ENCODE results near the gene HLA-DRA.
A peak's percentile ranks its signal among the peaks of the same experiment; 100 is the strongest.

HLA-DRA gene

DNA sequence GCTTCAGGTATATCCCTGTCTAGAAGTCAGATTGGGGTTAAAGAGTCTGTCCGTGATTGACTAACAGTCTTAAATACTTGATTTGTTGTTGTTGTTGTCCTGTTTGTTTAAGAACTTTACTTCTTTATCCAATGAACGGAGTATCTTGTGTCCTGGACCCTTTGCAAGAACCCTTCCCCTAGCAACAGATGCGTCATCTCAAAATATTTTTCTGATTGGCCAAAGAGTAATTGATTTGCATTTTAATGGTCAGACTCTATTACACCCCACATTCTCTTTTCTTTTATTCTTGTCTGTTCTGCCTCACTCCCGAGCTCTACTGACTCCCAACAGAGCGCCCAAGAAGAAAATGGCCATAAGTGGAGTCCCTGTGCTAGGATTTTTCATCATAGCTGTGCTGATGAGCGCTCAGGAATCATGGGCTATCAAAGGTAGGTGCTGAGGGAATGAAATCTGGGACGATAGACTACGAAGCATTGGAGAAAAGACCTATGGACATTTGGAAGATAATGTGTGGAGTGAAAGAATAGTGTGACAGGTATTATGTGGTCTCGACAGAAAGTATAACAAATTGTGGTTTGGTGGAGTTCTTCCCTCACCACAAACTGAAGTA is at the start of gene HLA-DRA:
TSS of gene HLA-DRA (plus strand) at position 286 of the 613 bp plus-strand sequence. CDS start at position 350, 64 bp downstream.
- DNase-seq (ENCODE audit: low read depth): peak; percentile 58

DNA sequence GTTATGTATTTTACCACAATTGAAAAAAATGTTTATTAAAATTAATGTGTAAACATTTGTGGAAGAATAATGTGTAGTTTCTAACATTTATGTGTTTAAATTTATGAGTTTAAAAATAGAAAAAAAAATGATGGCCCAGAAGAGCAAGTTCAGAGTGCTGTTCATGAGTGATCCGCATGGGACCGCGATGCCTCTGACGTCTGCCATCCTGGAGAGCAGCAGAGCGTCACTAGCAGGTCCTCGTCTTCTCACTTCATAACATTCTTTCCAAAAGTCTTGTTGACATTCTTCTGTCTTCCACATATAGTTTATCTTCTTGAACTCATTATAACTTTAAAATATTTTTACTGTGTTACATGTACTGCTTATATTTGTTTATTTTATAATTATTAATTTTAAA is 48.2 kb upstream of the HLA-DRA start:
- DNase-seq (ENCODE audit: low read depth): no peak

GRCh38 chr6:32393665-32394420 is 45.8 kb upstream of the HLA-DRA start:
- DNase-seq (ENCODE audit: low read depth): no peak

DNA sequence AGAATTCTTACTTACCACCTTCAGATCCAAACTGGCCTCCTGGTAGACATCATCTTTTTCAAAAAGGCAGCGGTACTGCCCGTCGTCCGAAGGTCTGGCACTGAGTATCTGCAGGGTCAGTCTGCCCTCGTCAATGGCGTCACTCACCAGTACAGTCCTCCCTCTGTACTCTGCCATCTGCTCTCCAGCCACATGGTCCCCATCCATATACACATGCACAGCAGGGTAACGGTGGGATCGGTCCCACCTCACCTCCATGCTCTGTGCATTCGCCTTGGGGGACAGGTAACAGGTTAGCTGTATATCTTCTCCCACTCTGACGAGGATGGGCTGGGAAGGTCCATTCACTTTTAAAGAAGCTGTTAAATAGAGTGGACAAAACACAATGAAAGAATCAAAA is 43.7 kb upstream of the HLA-DRA start:
- DNase-seq (ENCODE audit: low read depth): no peak

DNA sequence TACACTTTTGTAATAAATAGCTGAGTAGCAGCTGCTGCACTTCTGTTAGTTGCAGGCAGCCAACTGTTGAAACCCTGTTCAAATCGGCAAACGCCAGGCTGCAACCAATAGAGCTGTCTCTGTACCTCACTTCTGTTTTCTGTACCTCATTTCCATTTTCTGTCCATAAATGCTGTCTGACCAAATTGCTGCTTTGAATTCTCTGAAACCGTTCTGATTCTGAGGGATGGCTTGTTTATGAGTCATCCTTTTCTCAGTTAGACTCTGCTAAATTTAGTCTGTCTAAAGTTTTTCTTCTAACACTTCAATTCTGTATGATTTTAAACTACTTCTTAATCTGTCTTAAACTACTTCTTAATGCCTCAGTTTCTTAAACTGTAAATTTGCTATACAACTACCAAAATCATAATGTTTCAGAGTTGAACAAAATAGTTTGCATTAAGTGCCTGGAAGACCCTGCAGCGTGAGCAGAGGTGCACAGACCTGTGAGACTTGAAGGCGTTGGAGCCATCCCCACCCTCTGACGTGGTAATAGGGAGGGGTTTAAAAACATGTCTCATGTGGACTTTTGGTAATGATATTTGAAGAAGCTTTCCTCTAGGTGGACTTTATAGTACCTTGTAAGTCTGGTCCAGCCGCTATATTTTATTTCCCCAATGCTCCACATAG is 42.3 kb upstream of the HLA-DRA start:
- peak; percentile 6 for DNase-seq (ENCODE audit: low read depth)

DNA sequence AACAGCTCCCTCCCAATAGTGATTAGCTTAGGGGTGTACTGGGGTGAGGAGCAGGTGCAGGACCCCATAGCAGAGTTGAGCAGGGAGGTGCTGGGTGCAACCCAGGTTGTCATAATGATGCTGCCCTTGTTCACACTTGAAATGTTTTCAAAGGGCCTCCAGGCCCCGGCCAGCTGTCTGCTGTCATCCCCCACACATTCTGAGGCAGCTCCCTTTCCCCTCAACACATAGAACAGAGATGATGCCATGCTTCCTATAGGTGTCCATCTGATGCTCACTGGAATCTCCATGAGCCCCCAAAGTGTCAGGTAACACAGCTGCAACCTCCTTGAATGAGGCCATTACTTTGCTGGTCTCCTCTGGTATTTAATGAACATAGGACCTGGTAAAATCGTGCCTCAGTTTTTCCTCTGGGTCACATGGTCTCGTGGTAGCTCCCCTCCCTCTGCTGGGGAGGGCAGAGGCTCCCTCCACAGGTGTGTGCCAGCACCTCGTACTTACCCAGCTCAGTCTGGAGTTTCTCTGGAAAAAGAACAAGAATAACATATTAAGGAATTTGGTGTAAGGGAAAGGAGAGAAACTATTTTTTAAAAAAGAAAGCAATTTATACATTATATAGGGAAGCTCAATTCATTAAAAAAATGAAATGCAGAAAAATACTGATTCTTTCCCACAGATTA is 38.3 kb upstream of the HLA-DRA start:
- DNase-seq (ENCODE audit: low read depth): no peak

GRCh38 chr6:32402812-32403211 is 36.9 kb upstream of the HLA-DRA start:
- DNase-seq (ENCODE audit: low read depth): no peak

- DNase-seq (ENCODE audit: low read depth): no peak
These were observed 34.0 kb upstream of the HLA-DRA start for GRCh38 chr6:32405656-32406055.

DNA sequence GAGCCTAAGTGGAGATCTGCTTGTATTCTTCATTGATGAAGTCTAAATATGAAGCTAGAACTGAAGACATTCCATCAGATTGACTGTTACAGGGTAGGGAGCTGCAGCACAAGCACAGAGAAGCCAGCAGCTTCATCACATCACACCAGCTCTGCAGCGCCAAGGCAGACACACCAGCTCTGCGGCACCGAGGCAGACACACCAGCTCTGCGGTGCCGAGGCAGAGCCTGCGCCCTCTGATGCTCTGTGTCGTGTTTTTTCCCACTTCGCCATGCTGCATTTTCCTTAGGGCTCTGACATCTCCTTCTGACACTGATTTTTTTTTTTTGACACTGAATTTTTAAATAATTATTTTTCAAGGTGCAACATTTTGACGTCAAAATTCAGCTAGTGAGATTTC is 33.5 kb upstream of the HLA-DRA start:
- DNase-seq (ENCODE audit: low read depth): no peak

DNA sequence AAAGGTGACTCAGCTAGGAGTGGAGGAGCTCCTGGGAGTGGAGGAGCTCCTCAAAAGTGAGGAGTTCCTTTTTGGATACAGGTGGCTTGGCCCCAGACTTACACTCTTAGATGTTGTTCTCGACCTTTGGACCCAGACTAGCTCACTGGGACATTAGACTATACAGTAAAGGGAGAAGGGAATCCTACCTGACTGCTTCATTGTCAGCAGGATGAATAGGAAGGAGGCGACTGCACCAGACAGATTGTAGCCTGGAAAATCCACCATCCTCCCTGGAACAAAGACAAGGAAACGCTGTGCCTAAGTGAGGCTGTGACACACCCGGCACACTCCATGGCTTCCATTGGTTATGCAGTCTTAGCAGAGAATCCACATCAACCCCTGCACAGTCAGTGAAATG is 32.8 kb upstream of the HLA-DRA start, which contains the start of gene BTNL2:
TSS of gene BTNL2 (minus strand) at position 325 of the 400 bp plus-strand sequence. CDS start at position 267, 58 bp downstream.
- no peak for DNase-seq (ENCODE audit: low read depth)

GRCh38 chr6:32410906-32411305 is 28.8 kb upstream of the HLA-DRA start:
- no peak for DNase-seq (ENCODE audit: low read depth)

DNA sequence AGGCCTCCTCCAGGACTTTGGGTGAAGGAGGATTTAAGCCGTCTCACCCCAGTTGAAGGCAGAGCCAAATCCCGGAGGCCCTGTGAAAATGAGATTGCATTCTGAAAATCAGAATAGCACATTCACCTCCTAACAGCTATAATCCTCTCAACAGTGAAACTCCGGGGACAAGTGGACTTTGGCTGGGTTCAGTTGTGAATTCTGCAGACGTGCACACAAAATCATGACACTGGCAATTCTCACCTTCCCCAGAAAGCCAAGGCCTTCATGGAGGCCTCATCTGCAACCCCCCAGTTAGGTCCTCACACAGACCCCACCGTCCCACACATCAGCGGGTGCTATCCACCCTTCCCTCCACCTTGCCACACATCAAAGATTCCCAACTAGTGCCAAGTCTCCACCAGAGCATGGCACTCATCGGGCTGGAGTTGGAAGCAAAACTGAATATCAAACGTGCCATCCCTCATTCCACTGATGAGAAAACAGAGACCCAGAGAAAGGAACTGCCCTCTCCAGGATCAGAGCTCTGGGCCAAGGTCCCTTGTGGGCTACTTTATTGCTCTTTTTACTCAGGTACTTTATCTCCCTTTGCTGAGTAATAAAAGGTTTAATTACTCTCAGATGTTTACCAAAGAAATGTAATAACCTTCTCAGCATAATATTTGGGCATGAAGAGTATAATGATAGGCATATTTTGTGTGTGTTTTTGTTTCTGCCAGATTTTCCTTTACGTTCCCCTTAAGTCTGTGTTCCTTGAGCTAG is 27.9 kb upstream of the HLA-DRA start:
- DNase-seq (ENCODE audit: low read depth): no peak

- peak; percentile 70 for DNase-seq (ENCODE audit: low read depth)
These were observed 26.1 kb upstream of the HLA-DRA start for GRCh38 chr6:32413427-32414047.

- peak; percentile 71 for DNase-seq (ENCODE audit: low read depth)
These were observed 24.1 kb upstream of the HLA-DRA start for GRCh38 chr6:32415521-32416019.

GRCh38 chr6:32416036-32416435 is 23.7 kb upstream of the HLA-DRA start:
- peak; percentile 45 for DNase-seq (ENCODE audit: low read depth)

DNA sequence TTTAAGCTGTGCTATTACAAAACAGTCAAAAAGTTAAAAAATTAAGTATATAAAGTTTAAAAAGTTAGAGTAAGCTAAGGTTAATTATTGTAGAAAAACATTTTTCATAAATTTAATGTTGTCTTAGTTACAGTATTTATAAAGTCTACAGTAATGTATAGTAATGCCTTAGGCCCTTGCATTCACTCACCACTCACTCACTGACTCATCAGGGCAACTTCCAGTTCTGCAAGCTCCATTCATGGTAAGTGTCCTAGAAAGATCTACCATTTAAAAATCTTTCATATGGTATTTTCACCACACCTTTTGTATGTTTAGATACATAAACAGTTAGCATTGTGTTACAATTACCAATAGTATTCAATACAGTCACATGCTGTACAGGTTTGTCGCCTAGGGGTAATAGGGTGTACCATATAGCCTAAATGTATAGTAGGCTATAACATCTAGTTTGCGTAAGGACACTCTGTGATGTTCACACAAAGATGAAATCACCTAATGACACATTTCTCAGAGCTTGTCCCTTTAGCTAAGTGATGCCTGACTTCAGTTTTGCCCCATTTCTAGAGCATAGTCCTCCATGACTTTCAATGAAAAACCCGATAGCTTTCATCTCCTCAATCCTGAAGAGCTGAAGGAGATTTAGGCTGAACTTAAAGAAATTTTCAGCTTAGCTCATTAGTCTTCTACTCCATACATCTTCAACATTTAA is 14.9 kb upstream of the HLA-DRA start:
- DNase-seq (ENCODE audit: low read depth): no peak

GRCh38 chr6:32426338-32426737 is 13.3 kb upstream of the HLA-DRA start:
- no peak for DNase-seq (ENCODE audit: low read depth)

DNA sequence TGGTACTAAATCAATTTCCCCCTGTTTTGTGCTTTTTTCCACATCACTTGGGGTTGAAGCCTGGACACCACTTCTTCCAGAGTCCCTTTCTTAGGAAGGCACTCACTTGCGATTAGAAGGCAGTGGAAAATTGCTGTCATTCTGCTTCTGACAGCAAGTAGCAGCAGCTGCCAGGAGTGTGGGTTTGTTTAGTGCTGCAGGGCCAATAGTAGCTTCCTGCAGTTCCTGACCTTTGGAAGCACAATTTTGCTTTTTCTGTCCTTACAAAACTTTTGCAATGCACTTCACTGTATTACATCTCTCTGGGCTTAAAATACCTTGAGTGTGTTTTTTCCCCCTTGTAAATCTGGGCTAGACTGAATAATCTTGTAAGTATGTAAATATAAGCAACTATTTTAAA is 12.5 kb upstream of the HLA-DRA start:
- no peak for DNase-seq (ENCODE audit: low read depth)

DNA sequence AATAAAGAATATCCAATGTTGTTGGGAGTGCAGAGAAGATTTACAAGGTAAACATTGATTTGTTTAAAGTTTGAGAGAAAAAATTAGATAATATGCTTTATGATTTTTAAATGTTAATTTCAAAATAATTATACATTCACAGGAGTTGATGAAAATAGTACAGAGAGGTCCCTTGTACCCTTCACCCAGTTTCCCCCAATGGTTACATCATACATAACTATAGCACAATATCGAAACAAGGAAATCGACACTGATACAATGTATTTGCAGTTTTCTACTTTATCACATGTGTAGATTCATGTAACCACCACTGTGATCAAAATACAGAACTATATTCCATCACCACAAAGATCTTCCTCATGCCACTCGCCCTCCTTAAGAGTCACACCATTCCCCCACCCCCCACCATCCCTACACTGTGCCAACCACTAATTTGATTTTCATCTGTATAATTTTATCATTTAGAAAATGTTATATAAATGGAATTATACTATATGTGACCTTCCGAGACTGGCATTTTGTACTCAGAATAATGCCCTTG is 11.7 kb upstream of the HLA-DRA start:
- DNase-seq (ENCODE audit: low read depth): no peak

DNA sequence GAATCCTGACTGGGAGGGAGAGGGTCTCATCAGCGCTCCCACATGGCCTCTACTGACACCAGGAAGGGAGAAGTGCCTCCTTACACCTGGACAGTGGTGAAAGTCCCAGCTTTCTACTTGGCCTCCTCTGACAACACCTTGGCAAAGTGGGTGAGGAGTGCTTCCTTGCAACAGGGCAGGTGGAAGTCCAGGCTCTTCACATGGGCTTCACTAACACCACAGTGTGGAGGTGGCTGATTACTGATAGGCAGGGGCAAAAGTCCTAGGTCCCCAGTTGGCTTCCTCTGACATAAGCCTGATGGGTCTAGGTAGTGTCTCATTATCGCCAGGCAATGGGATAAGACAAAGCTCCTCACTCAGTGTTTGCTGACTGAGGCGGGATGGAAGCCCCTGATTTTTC is 9.5 kb upstream of the HLA-DRA start:
- DNase-seq (ENCODE audit: low read depth): no peak

Measured in EH (cell line).